ENCODE results near the gene ADIPOR2.

DNA sequence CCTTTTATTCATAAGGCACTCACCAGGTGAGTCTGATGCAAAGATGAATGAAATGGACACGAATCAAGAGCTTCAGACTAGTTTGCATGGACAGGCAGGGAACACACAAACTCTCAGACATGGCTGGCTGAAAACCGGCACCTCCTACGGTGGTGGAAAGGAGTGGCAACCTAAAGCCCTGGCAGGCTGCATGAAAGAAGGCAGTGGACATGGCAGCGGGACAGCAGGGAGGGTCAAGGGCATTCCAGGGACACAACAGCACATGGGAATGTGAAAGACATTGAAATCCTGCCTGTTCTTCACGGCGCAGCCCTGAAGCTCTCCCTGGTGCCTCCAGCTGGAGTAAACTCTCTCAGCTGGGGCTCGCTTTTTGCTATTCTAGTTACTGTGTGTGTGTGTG, 112.9 kb downstream of the ADIPOR2 start:
- no peak for TF ChIP-seq EZH2 (IDR thresholded peaks at IDR 0.05; ENCODE audit: low read length, missing control alignments)
- TF ChIP-seq, protein P1, sequence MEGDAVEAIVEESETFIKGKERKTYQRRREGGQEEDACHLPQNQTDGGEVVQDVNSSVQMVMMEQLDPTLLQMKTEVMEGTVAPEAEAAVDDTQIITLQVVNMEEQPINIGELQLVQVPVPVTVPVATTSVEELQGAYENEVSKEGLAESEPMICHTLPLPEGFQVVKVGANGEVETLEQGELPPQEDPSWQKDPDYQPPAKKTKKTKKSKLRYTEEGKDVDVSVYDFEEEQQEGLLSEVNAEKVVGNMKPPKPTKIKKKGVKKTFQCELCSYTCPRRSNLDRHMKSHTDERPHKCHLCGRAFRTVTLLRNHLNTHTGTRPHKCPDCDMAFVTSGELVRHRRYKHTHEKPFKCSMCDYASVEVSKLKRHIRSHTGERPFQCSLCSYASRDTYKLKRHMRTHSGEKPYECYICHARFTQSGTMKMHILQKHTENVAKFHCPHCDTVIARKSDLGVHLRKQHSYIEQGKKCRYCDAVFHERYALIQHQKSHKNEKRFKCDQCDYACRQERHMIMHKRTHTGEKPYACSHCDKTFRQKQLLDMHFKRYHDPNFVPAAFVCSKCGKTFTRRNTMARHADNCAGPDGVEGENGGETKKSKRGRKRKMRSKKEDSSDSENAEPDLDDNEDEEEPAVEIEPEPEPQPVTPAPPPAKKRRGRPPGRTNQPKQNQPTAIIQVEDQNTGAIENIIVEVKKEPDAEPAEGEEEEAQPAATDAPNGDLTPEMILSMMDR (conservative IDR thresholded peaks at IDR 0.05 in 1 of 2, IDR thresholded peaks at IDR 0.05 in 1 of 2; ENCODE audit: low read depth in 1 of 2, low read length in 2 of 2): no peak

All from fibroblast of lung (primary cell).